Right atrium auricular region (tissue), 2 donors: Measurements from ENCODE around the gene LRRC55. TPM values are rescaled to one million over a fixed set of nuclear protein-coding genes. Genes with fewer than 3 reads are reported as not detected.

Experiments
- DNase-seq: peaks from one replicate; pipeline ENCODE4 v3.0.0-alpha.2; 2019; ENCODE audit warnings: low spot score
- H3K27ac ChIP-seq, 2 donors: fragments of 200-600 bp; sonication (generic); 1 replicate in 1 of 2; 2 replicates in 1 of 2; pipeline ENCODE4 v1.5.1; 2016 to 2019
- H3K27me3 ChIP-seq, 2 donors: fragments of 200-600 bp; sonication (generic); one replicate each; pipeline versions ENCODE4 v1.5.1 to v1.6.0; 2017 to 2019
- H3K36me3 ChIP-seq: fragments of 200-600 bp; sonication (generic); one replicate; pipeline ENCODE4 v1.5.1; 2016
- H3K4me1 ChIP-seq, 2 donors: fragments of 200-600 bp; sonication (generic); one replicate each; pipeline versions ENCODE4 v1.5.1 to v1.6.0; 2017 to 2019
- H3K4me3 ChIP-seq, 2 donors: fragments of 200-600 bp; sonication (generic); 1 replicate in 1 of 2; 2 replicates in 1 of 2; pipeline ENCODE4 v1.5.1; 2017 to 2019; ENCODE audit warnings: mild to moderate bottlenecking in 1 of 2, moderate library complexity in 1 of 2
- H3K9me3 ChIP-seq, 2 donors: fragments of 200-600 bp; sonication (generic); one replicate each; pipeline ENCODE4 v1.5.1; 2019
- CTCF ChIP-seq, 2 donors: fragments of 200-600 bp; sonication (generic); IDR thresholded peaks; one replicate each; pipeline ENCODE4 v1.5.1; 2019; ENCODE audit warnings: antibody characterized with exemption in 2 of 2
- total RNA-seq, 2 donors: library from RNA; depleted of rRNA; stranded (reverse); fragments of >200 nt; gene quantifications; one replicate each; pipeline ENCODE4 v1.1.0, GENCODE V29; 2016

The LRRC55 gene
- total RNA-seq, 2 donors from 2014 or later = not detected

GRCh38 chr11:57224128-57224527 is 42.4 kb downstream of the LRRC55 start:
- no peak overlapping the region for H3K27ac ChIP-seq
- no peaks in the 10 kb centered on the region for H3K36me3 ChIP-seq
- peaks cover 0 to 7% of the 10 kb centered on the region in 2 donors for H3K9me3 ChIP-seq
- H3K27me3 ChIP-seq = no peaks in the 10 kb centered on the region
- no peak for DNase-seq
- TF ChIP-seq CTCF (IDR thresholded peaks at IDR 0.05) = no peak
- H3K4me3 ChIP-seq = no peak overlapping the region
- H3K4me1 ChIP-seq = peaks cover 3 to 21% of the 10 kb centered on the region in 2 donors

- H3K27me3 ChIP-seq = no peaks in the 10 kb centered on the region
- no peaks in the 10 kb centered on the region for H3K36me3 ChIP-seq
- H3K9me3 ChIP-seq = peaks cover 0 to 7% of the 10 kb centered on the region in 2 donors
- TF ChIP-seq CTCF (IDR thresholded peaks at IDR 0.05) = no peak
- H3K4me3 ChIP-seq = no peak overlapping the region
- no peak overlapping the region for H3K27ac ChIP-seq
- peaks cover 2 to 17% of the 10 kb centered on the region in 2 donors for H3K4me1 ChIP-seq
- DNase-seq = no peak
Observed at GRCh38 chr11:57224537-57224936, 42.8 kb downstream of the LRRC55 start.

- H3K4me1 ChIP-seq = peaks cover 0 to 21% of the 10 kb centered on the region in 2 donors
- H3K4me3 ChIP-seq = no peak overlapping the region
- no peak for DNase-seq
- H3K36me3 ChIP-seq = no peaks in the 10 kb centered on the region
- peaks cover 0 to 7% of the 10 kb centered on the region in 2 donors for H3K9me3 ChIP-seq
- no peak for TF ChIP-seq CTCF (IDR thresholded peaks at IDR 0.05)
- no peak overlapping the region for H3K27ac ChIP-seq
- no peaks in the 10 kb centered on the region for H3K27me3 ChIP-seq
Observed at GRCh38 chr11:57228600-57228999, 46.8 kb downstream of the LRRC55 start.

- DNase-seq = no peak
- no peak overlapping the region for H3K4me3 ChIP-seq
- no peak for TF ChIP-seq CTCF (IDR thresholded peaks at IDR 0.05)
- peaks cover 0 to 30% of the 10 kb centered on the region in 2 donors for H3K4me1 ChIP-seq
- H3K36me3 ChIP-seq = no peaks in the 10 kb centered on the region
- H3K27me3 ChIP-seq = no peaks in the 10 kb centered on the region
- H3K9me3 ChIP-seq = peaks cover 0 to 7% of the 10 kb centered on the region in 2 donors
- H3K27ac ChIP-seq = peak overlapping the region in 1 of 2 donors; percentile 31
Observed at GRCh38 chr11:57230316-57230715, 48.6 kb downstream of the LRRC55 start.

GRCh38 chr11:57230791-57231538 is 49.2 kb downstream of the LRRC55 start:
- peaks cover 0 to 34% of the 10 kb centered on the region in 2 donors for H3K4me1 ChIP-seq
- H3K36me3 ChIP-seq = no peaks in the 10 kb centered on the region
- no peak for TF ChIP-seq CTCF (IDR thresholded peaks at IDR 0.05)
- H3K27me3 ChIP-seq = no peaks in the 10 kb centered on the region
- peaks cover 0 to 2% of the 10 kb centered on the region in 2 donors for H3K9me3 ChIP-seq
- peak overlapping the region; percentile 31 to 32 for H3K27ac ChIP-seq
- DNase-seq = no peak
- H3K4me3 ChIP-seq = no peak overlapping the region
